Measurements from ENCODE around the gene TTLL11.

- TF ChIP-seq, protein P1, sequence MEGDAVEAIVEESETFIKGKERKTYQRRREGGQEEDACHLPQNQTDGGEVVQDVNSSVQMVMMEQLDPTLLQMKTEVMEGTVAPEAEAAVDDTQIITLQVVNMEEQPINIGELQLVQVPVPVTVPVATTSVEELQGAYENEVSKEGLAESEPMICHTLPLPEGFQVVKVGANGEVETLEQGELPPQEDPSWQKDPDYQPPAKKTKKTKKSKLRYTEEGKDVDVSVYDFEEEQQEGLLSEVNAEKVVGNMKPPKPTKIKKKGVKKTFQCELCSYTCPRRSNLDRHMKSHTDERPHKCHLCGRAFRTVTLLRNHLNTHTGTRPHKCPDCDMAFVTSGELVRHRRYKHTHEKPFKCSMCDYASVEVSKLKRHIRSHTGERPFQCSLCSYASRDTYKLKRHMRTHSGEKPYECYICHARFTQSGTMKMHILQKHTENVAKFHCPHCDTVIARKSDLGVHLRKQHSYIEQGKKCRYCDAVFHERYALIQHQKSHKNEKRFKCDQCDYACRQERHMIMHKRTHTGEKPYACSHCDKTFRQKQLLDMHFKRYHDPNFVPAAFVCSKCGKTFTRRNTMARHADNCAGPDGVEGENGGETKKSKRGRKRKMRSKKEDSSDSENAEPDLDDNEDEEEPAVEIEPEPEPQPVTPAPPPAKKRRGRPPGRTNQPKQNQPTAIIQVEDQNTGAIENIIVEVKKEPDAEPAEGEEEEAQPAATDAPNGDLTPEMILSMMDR (IDR thresholded peaks at IDR 0.05): no peak
- TF ChIP-seq POLR2A (IDR thresholded peaks at IDR 0.05): no peak
These were observed 180.1 kb downstream of the TTLL11 start for GRCh38 chr9:121912812-121913627.

Measured in right lobe of liver (tissue), 4 donors.